K562 (cell line): ENCODE measurements around the gene C6orf62. TPM values are rescaled to one million over a fixed set of nuclear protein-coding genes. Genes with fewer than 3 reads are reported as not detected.

Source experiments
- BCL6 ChIP-seq: fragments of 250-450 bp; sonication (Bioruptor Pico); IDR thresholded peaks from 2 replicates; pipeline ENCODE4 v1.4.0; 2020
- BRF1 ChIP-seq: IDR thresholded peaks from 3 replicates; pipeline ENCODE4 v1.6.1; 2011; ENCODE audit warnings: borderline replicate concordance, mild to moderate bottlenecking; ENCODE audit not compliant: insufficient read length; ENCODE audit errors: extremely low read depth
- CBFA2T2 ChIP-seq: fragments of 450-650 bp; conservative IDR thresholded peaks from 2 replicates; pipeline ENCODE4 v1.6.1; 2017; ENCODE audit warnings: mild to moderate bottlenecking
- CBFA2T3 ChIP-seq: fragments of 450-650 bp; IDR thresholded peaks from 2 replicates; pipeline ENCODE4 v1.6.1; 2017
- DMBX1 ChIP-seq: fragments of 250-450 bp; sonication (Bioruptor Pico); IDR thresholded peaks from 2 replicates; pipeline ENCODE4 v1.8.0; 2022; ENCODE audit warnings: inconsistent platforms, mild to moderate bottlenecking, moderate library complexity, borderline replicate concordance
- FOSL1 ChIP-seq: fragments of 200-800 bp; sonication (Bioruptor generic); conservative IDR thresholded peaks from 2 replicates; pipeline ENCODE4 v1.6.1; 2016; ENCODE audit warnings: missing genetic modification characterization, missing compliant biosample characterization
- GATAD2A ChIP-seq: fragments of 450-650 bp; IDR thresholded peaks from 2 replicates; pipeline ENCODE4 v1.6.1; 2017
- HIVEP1 ChIP-seq: fragments of 250-450 bp; sonication (Bioruptor Pico); IDR thresholded peaks from 2 replicates; pipeline ENCODE4 v1.4.0; 2020; ENCODE audit warnings: mild to moderate bottlenecking
- HMGN3 ChIP-seq: IDR thresholded peaks from 2 replicates; pipeline ENCODE4 v1.6.1; 2011; ENCODE audit warnings: borderline replicate concordance, low read depth, mild to moderate bottlenecking, mixed read lengths, low read length; ENCODE audit not compliant: insufficient read length; ENCODE audit errors: extremely low read depth
- KDM1A ChIP-seq, 2 experiments: fragments of 450-650 bp; IDR thresholded peaks; 2 replicates each; pipeline ENCODE4 v1.6.1; 2016; ENCODE audit warnings: mild to moderate bottlenecking in 2 of 2
- KDM5B ChIP-seq: fragments of 200-600 bp; sonication (generic); IDR thresholded peaks from 2 replicates; pipeline ENCODE4 v1.6.1; 2012; ENCODE audit warnings: low read depth, mild to moderate bottlenecking, moderate library complexity, low read length, control low read depth, inconsistent platforms; ENCODE audit not compliant: insufficient replicate concordance
- KLF10 ChIP-seq: fragments of 250-450 bp; sonication (Bioruptor Pico); IDR thresholded peaks from 2 replicates; pipeline ENCODE4 v1.6.1; 2021; ENCODE audit warnings: matching md5 sums
- NCOA6 ChIP-seq: fragments of 450-650 bp; IDR thresholded peaks from 2 replicates; pipeline ENCODE4 v1.6.1; 2017; ENCODE audit warnings: mild to moderate bottlenecking
- PCBP1 ChIP-seq: fragments of 200-400 bp; formaldehyde crosslinking; IDR thresholded peaks from 2 replicates; pipeline ENCODE4 v1.6.1; 2018; ENCODE audit warnings: mild to moderate bottlenecking, low read depth, low read length; ENCODE audit not compliant: poor library complexity, severe bottlenecking
- SMAD4 ChIP-seq: fragments of 250-450 bp; sonication (Bioruptor Pico); conservative IDR thresholded peaks from 2 replicates; pipeline ENCODE4 v1.8.0; 2021; ENCODE audit warnings: inconsistent platforms, mild to moderate bottlenecking, moderate library complexity
- TAF1 ChIP-seq: IDR thresholded peaks from 2 replicates; pipeline ENCODE4 v1.6.1; 2011; ENCODE audit warnings: mild to moderate bottlenecking, low read length, moderate library complexity; ENCODE audit not compliant: insufficient read depth, control insufficient read depth, severe bottlenecking; ENCODE audit errors: extremely low read depth
- TCF7L2 ChIP-seq: fragments of 150-350 bp; IDR thresholded peaks from 2 replicates; pipeline ENCODE4 v1.6.1; 2016; ENCODE audit warnings: low read depth, mild to moderate bottlenecking, low read length, moderate library complexity
- THAP12 ChIP-seq: fragments of 250-450 bp; sonication (Bioruptor Pico); IDR thresholded peaks from 2 replicates; pipeline ENCODE4 v1.9.0; 2021; ENCODE audit warnings: mild to moderate bottlenecking, inconsistent platforms
- ZFPM2 ChIP-seq: fragments of 250-450 bp; sonication (Bioruptor Pico); IDR thresholded peaks from 2 replicates; pipeline ENCODE4 v1.5.1; 2022; ENCODE audit warnings: mild to moderate bottlenecking
- ZNF121 ChIP-seq: sonication (generic); formaldehyde crosslinking; conservative IDR thresholded peaks from 2 replicates; pipeline ENCODE4 v1.8.0; 2022; ENCODE audit warnings: missing genetic modification reagents
- ZNF24 ChIP-seq: fragments of 450-650 bp; IDR thresholded peaks from 2 replicates; pipeline ENCODE4 v1.6.1; 2016
- ZNF507 ChIP-seq: conservative IDR thresholded peaks from 2 replicates; pipeline ENCODE4 v1.6.1; 2017; ENCODE audit warnings: missing genetic modification characterization, missing compliant biosample characterization
- ZNF655 ChIP-seq: fragments of 250-450 bp; sonication (Bioruptor Pico); IDR thresholded peaks from 2 replicates; pipeline ENCODE4 v1.5.0; 2021
- polyA plus RNA-seq, 8 experiments: library from polyadenylated mRNA; depleted of rRNA in 4 of 8; stranded (reverse) in 5 of 8; unstranded in 3 of 8; fragments of >200 nt; fragmentation: Nextera tagmentation in 2 of 8; fragmentation: Illumina TruSeq in 1 of 8; extraction: Ambion mirVana in 2 of 8; extraction: Trizol in 1 of 8; gene quantifications; 2 replicates each; pipeline versions ENCODE4 v1.2.1 to v1.2.3, GENCODE V29; 2011 to 2014; ENCODE audit warnings: inconsistent platforms in 1 of 8, missing spikeins in 1 of 8
- total RNA-seq, 7 experiments: library from RNA; depleted of rRNA in 6 of 7; stranded (reverse); fragments of >200 nt in 6 of 7; fragmentation: Illumina TruSeq in 2 of 7; extraction: Trizol in 2 of 7; gene quantifications; 2 replicates each; pipeline versions ENCODE4 v1.2.1 to v1.2.3, GENCODE V29; 2011 to 2021; ENCODE audit warnings: low replicate concordance in 1 of 7

The C6orf62 gene
- total and polyA plus RNA-seq, 9 of the 15 experiments (the other 6 are each of a cell fraction or from before 2014, with no cell fraction given), result 48.5 to 579 (median 111) TPM

GRCh38 chr6:24666641-24667377 is 52.1 kb downstream of the C6orf62 start, which contains the start of the genes ACOT13 and TDP2 (continued):
- TF ChIP-seq THAP12 (CRISPR knock-in tag) (peak; percentile 89), ZFPM2 (CRISPR knock-in tag) (peak; percentile 27; the same call in 1 of the 2 replicates), SMAD4 (CRISPR knock-in tag) (no peak; the same call in 1 of the 2 replicates), KDM1A (IDR thresholded peaks at IDR 0.05) (no peak; a peak in 1 of 4 replicates), HMGN3 (peak; percentile 98), BCL6 (CRISPR knock-in tag) (no peak), PCBP1 (peak; percentile 68), ZNF24 (peak; percentile 76), CBFA2T2 (peak; percentile 24; the same call in 1 of the 2 replicates), GATAD2A (no peak), ZNF121 (CRISPR knock-in tag) (no peak), TCF7L2 (no peak), FOSL1 (tag) (peak; percentile 93), KDM5B (peak; percentile 93), TAF1 (peak; percentile 93), HIVEP1 (CRISPR knock-in tag) (no peak), BRF1 (no peak), KLF10 (no peak), DMBX1 (peak; percentile 39; the same call in 1 of the 2 replicates), ZNF507 (no peak), NCOA6 (no peak), CBFA2T3 (peak; percentile 25; the same call in 1 of the 2 replicates), ZNF655 (CRISPR knock-in tag) (no peak)
